HepG2 (cell line): Measurements from ENCODE around the gene AURKA. TPM values are rescaled to one million over a fixed set of nuclear protein-coding genes. Genes with fewer than 3 reads are reported as not detected.

Experiments used
- ATAC-seq: fragments of 200-7000 bp; cut with Tn5 transposase; 3 replicates; pipeline ENCODE4 v1.9.1; 2020; ENCODE audit warnings: mild to moderate bottlenecking, moderate library complexity
- BruUV-seq: library from RNA; stranded (reverse); fragments of 400-500 nt; replicated peaks from 2 replicates; lab custom pipeline; 2021; lab: Mats Ljungman, UMichigan
- CTCF ChIA-PET: fragments of 300-600 bp; formaldehyde crosslinking; extraction: SDS; loops from one replicate; lab custom pipeline; 2021; ENCODE audit warnings: low total read pairs, inconsistent platforms, low intra/inter-chr PET ratio; lab: Yijun Ruan, JAX
- POLR2A ChIA-PET: fragments of 350-600 bp; sonication (Branson Sonifier 250); formaldehyde crosslinking; loops from one replicate; lab custom pipeline; 2020; ENCODE audit warnings: antibody characterized with exemption, inconsistent platforms; lab: Yijun Ruan, JAX
- DNase-seq: peaks from one replicate; pipeline ENCODE4 v3.0.0-alpha.2; 2015; ENCODE audit warnings: low spot score
- FAIRE-seq: peaks from 3 replicates; lab custom pipeline; 2011; peaks lifted over from hg19 to GRCh38; lab: Jason Lieb, UNC
- H2AFZ ChIP-seq: one replicate; pipeline ENCODE4 v1.6.1; 2011; ENCODE audit warnings: low read length, inconsistent platforms
- H3K27ac ChIP-seq: fragments of 300-600 bp; 3 replicates; pipeline ENCODE4 v1.8.0; 2011; ENCODE audit warnings: mixed run types, mild to moderate bottlenecking, mixed read lengths, low read length, inconsistent platforms; ENCODE audit not compliant: insufficient read depth; ENCODE audit errors: extremely low read length
- H3K27me3 ChIP-seq, 2 experiments: fragments of 200-600 bp in 1 of 2; 2 replicates in 1 of 2; 3 replicates in 1 of 2; pipeline versions ENCODE4 v1.6.0 to v1.8.0; 2011; ENCODE audit warnings: low read length in 2 of 2, mild to moderate bottlenecking in 2 of 2, moderate library complexity in 2 of 2, inconsistent platforms in 1 of 2; ENCODE audit not compliant: insufficient read depth in 2 of 2, control insufficient read depth in 1 of 2
- H3K36me3 ChIP-seq, 2 experiments: fragments of 200-600 bp in 1 of 2; replicated peaks in 1 of 2; 2 replicates in 1 of 2; 3 replicates in 1 of 2; pipeline versions ENCODE4 v1.5.1 to v1.8.0; 2011; ENCODE audit warnings: low read length in 2 of 2, inconsistent platforms in 1 of 2; ENCODE audit not compliant: insufficient read depth in 2 of 2, control insufficient read depth in 1 of 2
- H3K4me1 ChIP-seq: 2 replicates; pipeline ENCODE4 v1.5.1; 2012; ENCODE audit warnings: low read length, inconsistent platforms; ENCODE audit not compliant: insufficient read depth
- H3K4me2 ChIP-seq: 2 replicates; pipeline ENCODE4 v1.6.0; 2011; ENCODE audit warnings: low read depth, low read length, inconsistent platforms
- H3K4me3 ChIP-seq, 3 experiments: fragments of 200-600 bp in 1 of 3; sonication (generic), shearing (Covaris generic) in 1 of 3; replicated peaks in 1 of 3; 2 replicates each; pipeline ENCODE4 v1.5.1; 2011 to 2016; ENCODE audit warnings: low read length in 3 of 3, inconsistent platforms in 2 of 3, low read depth in 2 of 3, mild to moderate bottlenecking in 2 of 3, control low read depth in 1 of 3, mixed read lengths in 1 of 3; ENCODE audit not compliant: insufficient read depth in 1 of 3
- H3K79me2 ChIP-seq: one replicate; pipeline ENCODE4 v1.6.1; 2011; ENCODE audit warnings: low read length, inconsistent platforms; ENCODE audit not compliant: insufficient read depth
- H3K9ac ChIP-seq: 2 replicates; pipeline ENCODE4 v1.6.0; 2011; ENCODE audit warnings: mild to moderate bottlenecking, low read depth, low read length, inconsistent platforms; ENCODE audit not compliant: insufficient read depth
- H3K9me3 ChIP-seq: 2 replicates; pipeline ENCODE4 v1.5.1; 2012; ENCODE audit warnings: mild to moderate bottlenecking, low read length
- H4K20me1 ChIP-seq: 2 replicates; pipeline ENCODE4 v1.6.0; 2011; ENCODE audit warnings: inconsistent platforms, mild to moderate bottlenecking, low read length, moderate library complexity; ENCODE audit not compliant: insufficient read depth
- CBFB ChIP-seq: sonication (generic); formaldehyde crosslinking; IDR thresholded peaks from 2 replicates; pipeline ENCODE4 v1.4.0; 2020; ENCODE audit warnings: missing genetic modification reagents
- CEBPG ChIP-seq: IDR thresholded peaks from 2 replicates; pipeline ENCODE4 v1.6.1; 2016
- CENPT ChIP-seq: sonication (generic); formaldehyde crosslinking; IDR thresholded peaks from 2 replicates; pipeline ENCODE4 v1.8.0; 2022; ENCODE audit warnings: low read depth, mild to moderate bottlenecking, moderate library complexity, missing genetic modification reagents
- CHCHD3 ChIP-seq: sonication (generic); formaldehyde crosslinking; IDR thresholded peaks from 2 replicates; pipeline ENCODE4 v1.8.0; 2022; ENCODE audit warnings: mild to moderate bottlenecking, missing genetic modification reagents, moderate library complexity
- HES4 ChIP-seq: sonication (generic); formaldehyde crosslinking; IDR thresholded peaks from 2 replicates; pipeline ENCODE4 v1.9.0; 2021; ENCODE audit warnings: mild to moderate bottlenecking, missing genetic modification reagents, borderline replicate concordance
- NFYC ChIP-seq: IDR thresholded peaks from 2 replicates; pipeline ENCODE4 v1.6.1; 2016; ENCODE audit warnings: missing genetic modification reagents, missing compliant biosample characterization
- PLSCR1 ChIP-seq: sonication (generic); formaldehyde crosslinking; IDR thresholded peaks from 2 replicates; pipeline ENCODE4 v1.5.0; 2020; ENCODE audit warnings: missing genetic modification reagents, mild to moderate bottlenecking, borderline replicate concordance
- REL ChIP-seq: sonication (generic); formaldehyde crosslinking; conservative IDR thresholded peaks from 2 replicates; pipeline ENCODE4 v1.8.0; 2022; ENCODE audit warnings: mild to moderate bottlenecking, missing genetic modification reagents, moderate library complexity
- SUZ12 ChIP-seq: fragments of 150-350 bp; IDR thresholded peaks from 2 replicates; pipeline ENCODE4 v1.6.1; 2014; ENCODE audit warnings: low read depth, low read length
- TRAFD1 ChIP-seq: sonication (generic); formaldehyde crosslinking; IDR thresholded peaks from 2 replicates; pipeline ENCODE4 v1.5.1; 2020; ENCODE audit warnings: missing genetic modification reagents, mild to moderate bottlenecking, borderline replicate concordance
- WGBS: methylation state at CpG from one replicate; pipeline ENCODE4 v1.1.6; 2017; ENCODE audit warnings: low lambda C conversion rate; 5-methylcytosine and 5-hydroxymethylcytosine counted together
- in situ Hi-C: cut with HindIII; loops from 2 replicates; pipeline ENCODE4 v1.10.0; 2017; ENCODE audit warnings: low pct_unique_long_range_greater_than_20kb; ENCODE audit not compliant: extremely low pct_ligation_motif_present
- intact Hi-C: fragments of 100-400 bp; cut with micrococcal nuclease; formaldehyde crosslinking; loops from one replicate; pipeline ENCODE4 v1.10.0; 2022; ENCODE audit not compliant: unreplicated experiment
- polyA plus RNA-seq, 8 experiments: library from polyadenylated mRNA; depleted of rRNA in 3 of 8; stranded (reverse) in 7 of 8; unstranded in 1 of 8; fragments of >200 nt; fragmentation: Illumina TruSeq in 4 of 8; extraction: Trizol in 4 of 8; gene quantifications; 2 replicates each; pipeline versions ENCODE4 v1.2.1 to v1.2.3, GENCODE V29; 2011 to 2016; ENCODE audit warnings: low read depth in 4 of 8, missing spikeins in 1 of 8, mixed read lengths in 1 of 8; ENCODE audit not compliant: insufficient read depth in 1 of 8
- total RNA-seq, 5 experiments: library from RNA; depleted of rRNA; stranded (reverse); fragments of >200 nt; fragmentation: Illumina TruSeq; extraction: Trizol; gene quantifications; 2 replicates each; pipeline ENCODE4 v1.2.3, GENCODE V29; 2016; ENCODE audit warnings: low read depth in 1 of 5

The AURKA gene
- total and polyA plus RNA-seq, 2 of the 13 experiments (the other 11 are each of a cell fraction or from before 2014, with no cell fraction given) = 96.4 to 224 TPM

GRCh38 chr20:56382696-56383095 is 9.3 kb downstream of the AURKA start:
- ATAC-seq = no peak
- no peaks in the 10 kb centered on the region for H3K27me3 ChIP-seq
- FAIRE-seq = no peak
- no peak overlapping the region for H3K9ac ChIP-seq
- H3K79me2 ChIP-seq = peaks cover 72% of the 10 kb centered on the region
- in situ Hi-C loops = no loop called here
- no peak overlapping the region for H3K27ac ChIP-seq
- 94% methylated on average over 4 of the region's 4 CpGs for WGBS
- H3K4me1 ChIP-seq = peaks cover 30% of the 10 kb centered on the region
- TF ChIP-seq SUZ12 (no peak), CBFB (CRISPR knock-in tag) (no peak), HES4 (no peak), CEBPG (no peak), TRAFD1 (no peak), CHCHD3 (no peak)
- BruUV-seq = no TSS peak
- no peak overlapping the region for H3K4me2 ChIP-seq
- H2AFZ ChIP-seq = no peak overlapping the region
- no peak for DNase-seq
- intact Hi-C loops = no loop called here
- H4K20me1 ChIP-seq = no peaks in the 10 kb centered on the region
- H3K4me3 ChIP-seq = no peak overlapping the region
- POLR2A ChIA-PET = interaction anchor here (1.1 to 3.6 kb wide), 3 partner anchors 9 to 24 kb away, joined by 3 to 17 read pairs (median 4); partner anchors contain the start of genes AURKA, CSTF1 and FAM210B
- no peaks in the 10 kb centered on the region for H3K9me3 ChIP-seq
- peaks cover 36 to 79% of the 10 kb centered on the region in 2 experiments for H3K36me3 ChIP-seq
- CTCF ChIA-PET = no interaction called here

GRCh38 chr20:56381501-56381900 is 10.5 kb downstream of the AURKA start:
- Histone ChIP-seq H2AFZ (no peak overlapping the region), H3K9me3 (no peaks in the 10 kb centered on the region), H3K27ac (no peak overlapping the region), H3K79me2 (peaks cover 68% of the 10 kb centered on the region), H3K9ac (no peak overlapping the region), H3K4me2 (no peak overlapping the region), H3K27me3 (no peaks in the 10 kb centered on the region), H4K20me1 (no peaks in the 10 kb centered on the region), H3K4me1 (peaks cover 19% of the 10 kb centered on the region), H3K36me3 (peaks cover 38 to 83% of the 10 kb centered on the region in 2 experiments), H3K4me3 (no peak overlapping the region)
- in situ Hi-C loops (no loop called here), intact Hi-C loops (no loop called here)
- DNase-seq (no peak), FAIRE-seq (no peak), ATAC-seq (no peak)
- BruUV-seq = no TSS peak
- WGBS = 95% methylated on average over 1 of the region's 1 CpG
- no peak for TF ChIP-seq CENPT (CRISPR knock-in tag)
- no peak for TF ChIP-seq PLSCR1 (CRISPR knock-in tag)
- TF ChIP-seq REL = no peak
- TF ChIP-seq NFYC (CRISPR knock-in tag) = no peak
- ChIA-PET POLR2A (interaction anchor here (3.6 kb wide), 1 partner anchor 11 kb away, joined by 17 read pairs; the partner anchor contains the start of genes AURKA and CSTF1), CTCF (no interaction called here)
